Measurements from ENCODE around the gene ARL4D. TPM values are rescaled to one million over a fixed set of nuclear protein-coding genes. Genes with fewer than 3 reads are reported as not detected.
"Not testable (repeated sequence)": the region's sequence is repeated elsewhere in the genome, so short reads cannot be mapped to it uniquely, and the experiment has no call there.

ARL4D gene
- total RNA-seq, 1 donor, result 1.5 TPM

GRCh38 chr17:43419375-43419882 lies 20.6 kb downstream of the ARL4D start:
- not testable (repeated sequence) for H3K27me3 ChIP-seq (ENCODE audit: insufficient read depth, low read length); H3K4me1 ChIP-seq (ENCODE audit: insufficient read depth, low read length); H3K9me3 ChIP-seq (ENCODE audit: low read depth, low read length); H3K4me3 ChIP-seq (ENCODE audit: low read length)

DNA sequence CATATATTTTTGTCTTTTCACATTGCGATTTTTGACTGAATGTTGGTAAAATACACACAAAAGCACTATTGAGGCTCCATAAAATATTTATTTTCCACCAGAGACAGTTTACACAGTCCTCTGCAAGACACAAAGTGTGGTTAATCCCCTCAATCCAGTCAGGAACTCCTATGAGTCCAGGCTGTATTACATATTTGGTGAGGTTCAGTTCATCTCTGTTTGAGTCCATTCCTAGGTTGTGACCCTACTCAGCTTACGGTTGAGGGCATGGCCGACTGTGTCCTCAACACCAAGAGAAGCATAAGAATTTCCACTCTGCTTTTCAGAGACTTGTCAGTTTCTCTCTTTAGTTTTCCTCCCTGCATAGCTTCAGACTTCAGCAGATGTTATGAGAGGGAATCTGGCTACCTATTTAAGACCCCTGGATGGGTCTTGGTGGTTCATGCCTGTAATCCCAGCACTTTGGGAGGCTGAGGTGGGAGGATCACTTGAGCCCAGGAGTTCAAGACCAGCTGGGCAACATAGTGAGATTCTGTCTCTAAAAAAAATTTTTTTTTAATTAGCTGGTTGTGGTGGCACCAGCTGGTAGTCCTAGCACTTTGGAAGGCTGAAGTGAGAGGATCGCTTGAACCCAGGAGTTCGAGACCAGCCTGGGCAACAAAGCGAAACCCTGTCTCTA lies 25.1 kb downstream of the ARL4D start:
- no peaks in the 10 kb centered on the region for H3K9me3 ChIP-seq (ENCODE audit: low read depth, low read length)
- no peak overlapping the region for H3K4me3 ChIP-seq (ENCODE audit: low read length)
- no peaks in the 10 kb centered on the region for H3K4me1 ChIP-seq (ENCODE audit: insufficient read depth, low read length)
- H3K27me3 ChIP-seq (ENCODE audit: insufficient read depth, low read length), result no peaks in the 10 kb centered on the region

DNA sequence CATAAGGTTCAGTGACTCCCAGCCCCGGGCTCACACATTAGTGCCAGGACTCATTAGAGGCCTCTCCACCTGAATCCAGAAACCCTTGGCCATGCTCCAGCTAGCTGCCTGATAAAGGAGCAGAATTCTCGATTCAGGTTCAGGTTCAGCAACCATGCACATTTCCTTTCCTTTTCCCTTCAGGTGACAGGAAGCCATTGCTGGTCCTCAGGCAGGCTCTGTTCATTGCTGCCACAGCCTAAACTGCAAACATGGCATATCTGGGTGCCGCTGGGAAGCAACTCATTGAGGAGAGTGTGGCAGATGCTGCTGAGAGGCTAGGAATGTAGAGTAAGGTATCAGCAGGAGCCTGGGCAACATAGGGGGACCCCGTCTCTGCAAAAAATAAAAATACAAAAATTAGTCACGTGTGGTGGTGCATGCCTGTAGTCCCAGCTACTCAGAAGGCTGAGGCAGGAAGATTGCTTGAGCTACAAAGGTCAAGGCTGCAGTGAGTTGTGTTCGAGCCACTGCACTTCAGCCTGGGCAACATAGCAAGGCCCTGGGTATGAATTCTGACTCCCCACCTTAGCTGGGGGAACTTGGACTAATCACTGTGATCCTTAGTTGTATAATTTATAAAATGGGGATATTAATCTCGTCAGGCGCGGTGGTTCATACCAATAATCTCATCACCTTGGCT lies 28.7 kb downstream of the ARL4D start:
- H3K9me3 ChIP-seq (ENCODE audit: low read depth, low read length), result no peaks in the 10 kb centered on the region
- H3K4me1 ChIP-seq (ENCODE audit: insufficient read depth, low read length), result no peaks in the 10 kb centered on the region
- H3K27me3 ChIP-seq (ENCODE audit: insufficient read depth, low read length), result no peaks in the 10 kb centered on the region
- no peak overlapping the region for H3K4me3 ChIP-seq (ENCODE audit: low read length)

DNA sequence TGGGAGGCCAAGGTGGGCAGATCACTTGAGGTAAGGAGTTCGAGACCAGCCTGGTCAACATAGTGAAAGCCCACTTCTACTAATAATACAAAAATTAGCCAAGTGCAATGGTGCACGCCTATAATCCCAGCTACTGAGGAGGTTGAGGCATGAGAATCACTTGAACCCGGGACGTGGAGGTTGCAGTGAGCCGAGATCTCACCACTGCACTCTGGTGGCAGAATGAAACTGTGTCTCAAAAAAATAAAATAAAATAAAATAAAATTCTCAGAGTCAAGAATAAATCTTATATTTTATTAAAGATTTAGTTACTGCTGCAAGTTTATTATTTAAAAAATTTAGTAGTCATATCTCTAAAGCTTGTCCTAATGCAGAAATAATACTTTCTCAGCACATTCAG lies 29.7 kb downstream of the ARL4D start:
- Histone ChIP-seq H3K4me1 (ENCODE audit: insufficient read depth, low read length) (no peaks in the 10 kb centered on the region), H3K9me3 (ENCODE audit: low read depth, low read length) (no peaks in the 10 kb centered on the region), H3K27me3 (ENCODE audit: insufficient read depth, low read length) (no peaks in the 10 kb centered on the region), H3K4me3 (ENCODE audit: low read length) (no peak overlapping the region)

DNA sequence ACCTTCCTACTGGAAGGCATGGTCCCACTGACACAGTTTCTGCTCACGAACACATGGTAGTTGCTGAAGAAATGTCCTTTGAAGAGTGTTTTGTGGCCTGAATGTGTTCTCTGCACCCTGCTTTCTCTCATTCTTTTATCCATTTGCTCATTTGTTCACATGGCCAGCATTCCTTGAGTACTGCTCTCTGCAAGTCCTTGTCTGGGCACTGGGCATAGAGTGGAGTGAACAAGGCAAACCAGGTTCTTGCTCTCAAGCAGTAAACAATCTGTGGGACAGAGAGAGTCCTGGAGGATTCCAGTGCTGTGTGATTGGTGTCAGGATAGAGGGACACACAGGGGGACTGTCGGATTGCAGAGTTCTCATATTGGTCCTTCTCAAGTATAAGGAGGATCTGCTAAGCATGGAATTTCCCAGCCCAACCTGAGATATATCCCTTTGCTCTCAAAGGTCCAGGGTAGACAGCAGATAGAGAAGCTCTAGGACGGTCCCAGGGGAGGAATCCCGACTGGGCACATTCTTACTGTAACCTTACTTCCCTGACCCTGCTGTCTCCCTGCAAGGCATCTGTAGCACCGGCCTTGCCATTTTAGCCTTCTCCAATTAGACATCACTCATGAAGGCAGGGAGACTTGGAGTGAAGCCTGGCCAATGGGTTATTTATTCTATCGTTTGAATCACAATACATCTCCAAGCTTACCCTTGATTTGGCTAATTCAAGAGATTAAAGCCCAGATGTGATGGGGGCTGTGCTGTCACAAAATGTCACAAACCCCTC lies 32.3 kb downstream of the ARL4D start:
- no peaks in the 10 kb centered on the region for H3K4me1 ChIP-seq (ENCODE audit: insufficient read depth, low read length)
- H3K27me3 ChIP-seq (ENCODE audit: insufficient read depth, low read length), result no peaks in the 10 kb centered on the region
- H3K4me3 ChIP-seq (ENCODE audit: low read length), result no peak overlapping the region
- H3K9me3 ChIP-seq (ENCODE audit: low read depth, low read length), result no peaks in the 10 kb centered on the region

DNA sequence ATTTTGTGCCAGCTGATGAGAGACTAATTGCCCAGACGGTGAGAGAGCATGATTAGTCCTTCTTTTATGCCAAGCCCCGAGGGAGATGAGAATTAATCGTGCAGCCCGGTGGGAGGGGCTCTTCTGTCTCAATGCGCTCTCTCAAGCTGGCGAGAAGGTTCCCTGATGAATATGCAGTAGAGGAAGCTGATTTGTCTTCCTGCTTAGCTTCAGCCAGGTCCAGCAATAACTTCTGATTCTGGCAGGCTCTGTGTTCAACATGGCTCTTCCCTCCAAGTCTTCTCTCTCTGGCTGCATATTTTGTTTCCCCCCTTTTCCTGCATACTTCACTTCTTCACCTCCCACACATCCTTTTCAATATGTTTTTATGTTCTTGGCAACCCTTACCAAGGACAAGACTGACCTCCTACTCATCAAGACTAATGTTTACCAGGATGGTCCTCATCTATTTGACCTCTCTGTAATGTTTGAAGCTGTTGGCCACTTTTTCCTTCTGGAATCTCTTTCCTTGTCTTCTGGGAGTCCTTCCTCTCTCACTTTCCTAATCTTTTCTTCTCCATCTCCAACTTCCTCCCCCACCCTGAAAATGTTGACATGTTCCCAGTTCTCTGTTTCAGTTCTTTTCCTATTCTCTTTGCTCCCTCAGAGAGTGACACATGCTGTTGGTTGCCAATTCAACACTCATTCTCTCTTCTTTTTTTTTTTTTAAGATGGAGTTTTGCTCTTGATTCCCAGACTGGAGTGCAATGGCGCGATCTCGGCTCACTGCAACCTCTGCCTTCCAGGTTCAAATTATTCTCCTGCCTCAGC lies 33.1 kb downstream of the ARL4D start:
- Histone ChIP-seq H3K4me1 (ENCODE audit: insufficient read depth, low read length) (no peaks in the 10 kb centered on the region), H3K9me3 (ENCODE audit: low read depth, low read length) (no peaks in the 10 kb centered on the region), H3K27me3 (ENCODE audit: insufficient read depth, low read length) (no peaks in the 10 kb centered on the region), H3K4me3 (ENCODE audit: low read length) (no peak overlapping the region)

- no peaks in the 10 kb centered on the region for H3K27me3 ChIP-seq (ENCODE audit: insufficient read depth, low read length)
- H3K4me1 ChIP-seq (ENCODE audit: insufficient read depth, low read length), result no peaks in the 10 kb centered on the region
- H3K4me3 ChIP-seq (ENCODE audit: low read length), result no peak overlapping the region
- no peaks in the 10 kb centered on the region for H3K9me3 ChIP-seq (ENCODE audit: low read depth, low read length)
These were observed 36.1 kb downstream of the ARL4D start for GRCh38 chr17:43434902-43435319.

DNA sequence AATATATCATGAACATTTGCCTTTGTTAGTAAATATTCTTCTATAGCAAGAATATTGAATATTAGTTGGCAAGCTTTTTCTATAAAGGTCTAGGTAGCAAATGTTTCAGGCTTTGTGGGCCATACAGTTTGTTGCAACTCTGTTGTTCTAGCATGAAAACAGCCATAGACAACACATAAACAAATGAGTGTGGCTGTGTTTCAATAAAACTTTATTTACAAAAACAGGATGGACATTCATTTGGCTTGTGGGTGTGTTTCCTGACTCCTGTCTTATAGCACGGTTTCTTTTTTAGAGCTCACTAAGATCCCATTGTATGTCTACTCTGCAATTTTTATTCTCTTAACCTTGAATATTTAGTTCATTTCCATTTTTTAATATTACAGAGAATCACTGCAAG lies 39.0 kb downstream of the ARL4D start:
- no peaks in the 10 kb centered on the region for H3K4me1 ChIP-seq (ENCODE audit: insufficient read depth, low read length)

GRCh38 chr17:43438626-43439025 lies 39.8 kb downstream of the ARL4D start:
- Histone ChIP-seq H3K4me1 (ENCODE audit: insufficient read depth, low read length) (no peaks in the 10 kb centered on the region), H3K27me3 (ENCODE audit: insufficient read depth, low read length) (no peaks in the 10 kb centered on the region), H3K9me3 (ENCODE audit: low read depth, low read length) (no peaks in the 10 kb centered on the region), H3K4me3 (ENCODE audit: low read length) (no peak overlapping the region)

More for the DNA sequence above, 39.0 kb downstream of the ARL4D start:
- Histone ChIP-seq H3K9me3 (ENCODE audit: low read depth, low read length) (no peaks in the 10 kb centered on the region), H3K27me3 (ENCODE audit: insufficient read depth, low read length) (no peaks in the 10 kb centered on the region), H3K4me3 (ENCODE audit: low read length) (no peak overlapping the region)

- Histone ChIP-seq H3K27me3 (ENCODE audit: insufficient read depth, low read length) (no peaks in the 10 kb centered on the region), H3K9me3 (ENCODE audit: low read depth, low read length) (no peaks in the 10 kb centered on the region), H3K4me3 (ENCODE audit: low read length) (no peak overlapping the region), H3K4me1 (ENCODE audit: insufficient read depth, low read length) (no peaks in the 10 kb centered on the region)
These were observed 40.2 kb downstream of the ARL4D start for GRCh38 chr17:43439041-43439440.

GRCh38 chr17:43442711-43443110 lies 43.9 kb downstream of the ARL4D start:
- no peaks in the 10 kb centered on the region for H3K9me3 ChIP-seq (ENCODE audit: low read depth, low read length)
- no peak overlapping the region for H3K4me3 ChIP-seq (ENCODE audit: low read length)
- H3K27me3 ChIP-seq (ENCODE audit: insufficient read depth, low read length), result no peaks in the 10 kb centered on the region
- no peaks in the 10 kb centered on the region for H3K4me1 ChIP-seq (ENCODE audit: insufficient read depth, low read length)

- no peak overlapping the region for H3K4me3 ChIP-seq (ENCODE audit: low read length)
These were observed 44.6 kb downstream of the ARL4D start for GRCh38 chr17:43443381-43443780.

GRCh38 chr17:43444223-43445008 lies 45.6 kb downstream of the ARL4D start:
- Histone ChIP-seq H3K4me1 (ENCODE audit: insufficient read depth, low read length) (no peaks in the 10 kb centered on the region), H3K9me3 (ENCODE audit: low read depth, low read length) (no peaks in the 10 kb centered on the region)

More at GRCh38 chr17:43443381-43443780, 44.6 kb downstream of the ARL4D start:
- no peaks in the 10 kb centered on the region for H3K27me3 ChIP-seq (ENCODE audit: insufficient read depth, low read length)
- H3K9me3 ChIP-seq (ENCODE audit: low read depth, low read length), result no peaks in the 10 kb centered on the region
- H3K4me1 ChIP-seq (ENCODE audit: insufficient read depth, low read length), result no peaks in the 10 kb centered on the region

GRCh38 chr17:43445009-43445589 lies 46.3 kb downstream of the ARL4D start:
- no peak overlapping the region for H3K4me3 ChIP-seq (ENCODE audit: low read length)
- H3K9me3 ChIP-seq (ENCODE audit: low read depth, low read length), result no peaks in the 10 kb centered on the region
- peaks cover 2% of the 10 kb centered on the region for H3K27me3 ChIP-seq (ENCODE audit: insufficient read depth, low read length)
- no peaks in the 10 kb centered on the region for H3K4me1 ChIP-seq (ENCODE audit: insufficient read depth, low read length)

More at GRCh38 chr17:43444223-43445008, 45.6 kb downstream of the ARL4D start:
- Histone ChIP-seq H3K4me3 (ENCODE audit: low read length) (no peak overlapping the region), H3K27me3 (ENCODE audit: insufficient read depth, low read length) (peaks cover 2% of the 10 kb centered on the region)
